H1 (cell line): ENCODE results near the gene SPINK4.

Experiments used
- EGR1 ChIP-seq: IDR thresholded peaks from 2 replicates; pipeline ENCODE4 v1.6.1; 2011; ENCODE audit warnings: low read depth, low read length, borderline replicate concordance
- EP300 ChIP-seq, 2 experiments: IDR thresholded peaks; 1 replicate in 1 of 2; 2 replicates in 1 of 2; pipeline ENCODE4 v1.6.1; 2011 to 2012; ENCODE audit warnings: low read depth in 2 of 2, low read length in 2 of 2, mild to moderate bottlenecking in 2 of 2, borderline replicate concordance in 1 of 2, inconsistent platforms in 1 of 2, moderate library complexity in 1 of 2
- EZH2 ChIP-seq: fragments of 200-600 bp; sonication (generic); IDR thresholded peaks from 2 replicates; pipeline ENCODE4 v1.7.1; 2012; ENCODE audit warnings: low read depth, mild to moderate bottlenecking, moderate library complexity, low read length, inconsistent platforms; ENCODE audit not compliant: severe bottlenecking
- MAFK ChIP-seq: IDR thresholded peaks from 2 replicates; pipeline ENCODE4 v1.6.1; 2012; ENCODE audit warnings: low read depth, mild to moderate bottlenecking, improper control_type of control experiment, low read length
- POLR2A ChIP-seq, 2 experiments: IDR thresholded peaks; 1 replicate in 1 of 2; 2 replicates in 1 of 2; pipeline ENCODE4 v1.6.1; 2011; ENCODE audit warnings: low read depth in 2 of 2, low read length in 2 of 2, mild to moderate bottlenecking in 2 of 2; ENCODE audit errors: control extremely low read depth in 1 of 2
- POLR2AphosphoS5 ChIP-seq: IDR thresholded peaks from 2 replicates; pipeline ENCODE4 v1.6.1; 2011; ENCODE audit warnings: low read depth, low read length
- RNF2 ChIP-seq: fragments of 200-900, 300-1000 bp; sonication (generic); IDR thresholded peaks from 2 replicates; pipeline ENCODE4 v1.7.1; 2016; ENCODE audit warnings: borderline replicate concordance, low read depth, mild to moderate bottlenecking, antibody characterized with exemption, low read length; ENCODE audit not compliant: poor library complexity, severe bottlenecking; ENCODE audit errors: missing control alignments
- RXRA ChIP-seq: IDR thresholded peaks from 2 replicates; pipeline ENCODE4 v1.6.1; 2011; ENCODE audit warnings: low read depth, mild to moderate bottlenecking, low read length, moderate library complexity; ENCODE audit not compliant: insufficient read depth
- SP2 ChIP-seq: IDR thresholded peaks from 2 replicates; pipeline ENCODE4 v1.6.1; 2012; ENCODE audit warnings: mild to moderate bottlenecking, low read length, inconsistent platforms
- TCF12 ChIP-seq: IDR thresholded peaks from 2 replicates; pipeline ENCODE4 v1.6.1; 2011; ENCODE audit warnings: low read depth, mild to moderate bottlenecking, low read length
- TF ChIP-seq, protein P1 (sequence below), 3 experiments: IDR thresholded peaks; 1 replicate in 2 of 3; 2 replicates in 1 of 3; pipeline versions ENCODE4 v1.5.1 to v1.6.1; 2011; ENCODE audit warnings: low read length in 3 of 3, mild to moderate bottlenecking in 3 of 3, inconsistent platforms in 2 of 3, low read depth in 1 of 3, moderate library complexity in 1 of 3; ENCODE audit not compliant: insufficient read depth in 1 of 3; ENCODE audit errors: control extremely low read depth in 1 of 3
- TF ChIP-seq, protein P2 (sequence below): IDR thresholded peaks from 2 replicates; pipeline ENCODE4 v1.6.1; 2012; ENCODE audit warnings: inconsistent platforms

DNA sequence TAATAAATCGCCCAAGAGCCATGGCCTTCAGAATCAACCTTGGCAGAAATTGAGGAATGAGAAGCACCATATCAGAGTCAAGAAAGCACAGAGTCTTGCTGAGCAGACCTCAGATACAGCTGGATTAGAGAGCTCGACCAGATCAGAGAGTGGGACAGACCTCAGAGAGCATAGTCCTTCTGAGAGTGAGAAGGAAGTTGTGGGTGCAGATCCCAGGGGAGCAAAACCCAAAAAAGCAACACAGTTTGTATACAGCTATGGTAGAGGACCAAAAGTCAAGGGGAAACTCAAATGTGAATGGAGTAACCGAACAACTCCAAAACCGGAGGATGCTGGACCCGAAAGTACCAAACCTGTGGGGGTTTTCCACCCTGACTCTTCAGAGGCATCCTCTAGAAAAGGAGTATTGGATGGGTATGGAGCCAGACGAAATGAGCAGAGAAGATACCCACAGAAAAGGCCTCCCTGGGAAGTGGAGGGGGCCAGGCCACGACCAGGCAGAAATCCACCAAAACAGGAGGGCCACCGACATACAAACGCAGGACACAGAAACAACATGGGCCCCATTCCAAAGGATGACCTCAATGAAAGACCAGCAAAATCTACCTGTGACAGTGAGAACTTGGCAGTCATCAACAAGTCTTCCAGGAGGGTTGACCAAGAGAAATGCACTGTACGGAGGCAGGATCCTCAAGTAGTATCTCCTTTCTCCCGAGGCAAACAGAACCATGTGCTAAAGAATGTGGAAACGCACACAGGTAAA lies 54.9 kb downstream of the SPINK4 start:
- TF ChIP-seq, protein P1, sequence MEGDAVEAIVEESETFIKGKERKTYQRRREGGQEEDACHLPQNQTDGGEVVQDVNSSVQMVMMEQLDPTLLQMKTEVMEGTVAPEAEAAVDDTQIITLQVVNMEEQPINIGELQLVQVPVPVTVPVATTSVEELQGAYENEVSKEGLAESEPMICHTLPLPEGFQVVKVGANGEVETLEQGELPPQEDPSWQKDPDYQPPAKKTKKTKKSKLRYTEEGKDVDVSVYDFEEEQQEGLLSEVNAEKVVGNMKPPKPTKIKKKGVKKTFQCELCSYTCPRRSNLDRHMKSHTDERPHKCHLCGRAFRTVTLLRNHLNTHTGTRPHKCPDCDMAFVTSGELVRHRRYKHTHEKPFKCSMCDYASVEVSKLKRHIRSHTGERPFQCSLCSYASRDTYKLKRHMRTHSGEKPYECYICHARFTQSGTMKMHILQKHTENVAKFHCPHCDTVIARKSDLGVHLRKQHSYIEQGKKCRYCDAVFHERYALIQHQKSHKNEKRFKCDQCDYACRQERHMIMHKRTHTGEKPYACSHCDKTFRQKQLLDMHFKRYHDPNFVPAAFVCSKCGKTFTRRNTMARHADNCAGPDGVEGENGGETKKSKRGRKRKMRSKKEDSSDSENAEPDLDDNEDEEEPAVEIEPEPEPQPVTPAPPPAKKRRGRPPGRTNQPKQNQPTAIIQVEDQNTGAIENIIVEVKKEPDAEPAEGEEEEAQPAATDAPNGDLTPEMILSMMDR (IDR thresholded peaks at IDR 0.05; ENCODE audit: control extremely low read depth in 1 of 3, insufficient read depth in 1 of 3, low read depth in 1 of 3, low read length in 3 of 3): no peak
- TF ChIP-seq EP300 (IDR thresholded peaks at IDR 0.05; ENCODE audit: borderline replicate concordance in 1 of 2, low read depth in 2 of 2, low read length in 2 of 2) (no peak), MAFK (no peak), EZH2 (no peak), RXRA (no peak), TCF12 (no peak), EGR1 (no peak), POLR2AphosphoS5 (no peak), RNF2 (no peak), POLR2A (IDR thresholded peaks at IDR 0.05; ENCODE audit: control extremely low read depth in 1 of 2, low read depth in 2 of 2, low read length in 2 of 2) (no peak), SP2 (no peak)
- TF ChIP-seq, protein P2, sequence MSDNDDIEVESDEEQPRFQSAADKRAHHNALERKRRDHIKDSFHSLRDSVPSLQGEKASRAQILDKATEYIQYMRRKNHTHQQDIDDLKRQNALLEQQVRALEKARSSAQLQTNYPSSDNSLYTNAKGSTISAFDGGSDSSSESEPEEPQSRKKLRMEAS: no peak
